Mesendoderm (in vitro differentiated cells): ENCODE results near the gene RLBP1.

Source experiments
- DNase-seq: peaks from one replicate; pipeline ENCODE4 v3.0.0; 2013
- H2AK5ac ChIP-seq: 2 replicates; pipeline ENCODE4 v1.6.1; 2013; ENCODE audit warnings: low read length, inconsistent platforms
- H2BK120ac ChIP-seq: 2 replicates; pipeline ENCODE4 v1.6.1; 2013; ENCODE audit warnings: low read depth, mild to moderate bottlenecking, low read length, moderate library complexity, mixed read lengths
- H2BK15ac ChIP-seq: replicated peaks from 2 replicates; pipeline ENCODE4 v1.6.1; 2013; ENCODE audit warnings: low read depth, mild to moderate bottlenecking, moderate library complexity
- H2BK5ac ChIP-seq: 2 replicates; pipeline ENCODE4 v1.6.1; 2013; ENCODE audit warnings: low read length, inconsistent platforms
- H3K18ac ChIP-seq: 2 replicates; pipeline ENCODE4 v1.6.1; 2013; ENCODE audit warnings: mild to moderate bottlenecking, low read length, mixed read lengths
- H3K23ac ChIP-seq: one replicate; pipeline ENCODE4 v1.6.1; 2013; ENCODE audit warnings: low read length
- H3K27ac ChIP-seq: 2 replicates; pipeline ENCODE4 v1.5.1; 2013; ENCODE audit warnings: low read depth, mild to moderate bottlenecking, inconsistent platforms, low read length, moderate library complexity
- H3K27me3 ChIP-seq: 2 replicates; pipeline ENCODE4 v1.6.1; 2013; ENCODE audit warnings: low read length, control low read depth, mild to moderate bottlenecking, inconsistent platforms; ENCODE audit not compliant: insufficient read depth, poor library complexity
- H3K36me3 ChIP-seq: 2 replicates; pipeline ENCODE4 v1.6.1; 2013; ENCODE audit warnings: low read length, inconsistent platforms; ENCODE audit not compliant: control insufficient read depth, insufficient read depth
- H3K4ac ChIP-seq: one replicate; pipeline ENCODE4 v1.6.1; 2013; ENCODE audit warnings: low read depth, mild to moderate bottlenecking, low read length, moderate library complexity
- H3K4me1 ChIP-seq: 2 replicates; pipeline ENCODE4 v1.6.1; 2013; ENCODE audit warnings: low read depth, low read length, inconsistent platforms; ENCODE audit not compliant: control insufficient read depth
- H3K4me2 ChIP-seq: 2 replicates; pipeline ENCODE4 v1.6.1; 2013; ENCODE audit warnings: low read length
- H3K4me3 ChIP-seq: 2 replicates; pipeline ENCODE4 v1.5.1; 2013; ENCODE audit warnings: mild to moderate bottlenecking, low read length
- H3K56ac ChIP-seq: one replicate; pipeline ENCODE4 v1.6.1; 2013; ENCODE audit warnings: low read length
- H3K79me1 ChIP-seq: 2 replicates; pipeline ENCODE4 v1.6.1; 2013; ENCODE audit warnings: low read length, inconsistent platforms
- H3K79me2 ChIP-seq: 2 replicates; pipeline ENCODE4 v1.6.1; 2013; ENCODE audit warnings: mild to moderate bottlenecking, low read length; ENCODE audit not compliant: control insufficient read depth, insufficient read depth
- H3K9ac ChIP-seq: 2 replicates; pipeline ENCODE4 v1.6.1; 2013; ENCODE audit warnings: low read length, inconsistent platforms
- H4K5ac ChIP-seq: one replicate; pipeline ENCODE4 v1.6.1; 2013; ENCODE audit warnings: low read length
- H4K8ac ChIP-seq: one replicate; pipeline ENCODE4 v1.6.1; 2013; ENCODE audit warnings: low read depth, mild to moderate bottlenecking, control low read depth, low read length, moderate library complexity
- WGBS: extraction: QIAGEN DNeasy Blood & Tissue Kit; methylation state at CpG from one replicate; pipeline ENCODE4 v1.1.7; 2013; ENCODE audit warnings: low lambda C conversion rate, missing lambda C conversion rate; ENCODE audit not compliant: insufficient coverage; ENCODE audit errors: extremely low coverage; 5-methylcytosine and 5-hydroxymethylcytosine counted together

RLBP1 gene

GRCh38 chr15:89198196-89198595 lies 23.2 kb downstream of the RLBP1 start:
- Histone ChIP-seq H2BK15ac (no peak overlapping the region), H3K27ac (no peak overlapping the region), H3K79me1 (no peaks in the 10 kb centered on the region), H3K9ac (no peak overlapping the region), H3K4me1 (peaks cover 12% of the 10 kb centered on the region), H4K8ac (no peak overlapping the region), H3K4me3 (no peak overlapping the region), H2AK5ac (no peak overlapping the region), H3K79me2 (no peaks in the 10 kb centered on the region), H2BK120ac (no peak overlapping the region), H3K18ac (no peak overlapping the region), H4K5ac (no peak overlapping the region), H3K56ac (no peak overlapping the region), H3K4me2 (no peak overlapping the region), H3K27me3 (no peaks in the 10 kb centered on the region), H2BK5ac (no peak overlapping the region), H3K36me3 (no peaks in the 10 kb centered on the region), H3K4ac (no peak overlapping the region), H3K23ac (no peak overlapping the region)
- no CpG with 5 or more reads among the region's 2 CpGs for WGBS
- DNase-seq: no peak

- H4K5ac ChIP-seq: no peak overlapping the region
- peaks cover 12% of the 10 kb centered on the region for H3K4me1 ChIP-seq
- no CpG with 5 or more reads among the region's 4 CpGs for WGBS
- H3K4me2 ChIP-seq: no peak overlapping the region
- no peaks in the 10 kb centered on the region for H3K27me3 ChIP-seq
- no peak overlapping the region for H2BK120ac ChIP-seq
- H3K18ac ChIP-seq: no peak overlapping the region
- no peaks in the 10 kb centered on the region for H3K36me3 ChIP-seq
- H3K56ac ChIP-seq: peak overlapping the region; percentile 26
- H3K4ac ChIP-seq: no peak overlapping the region
- H3K4me3 ChIP-seq: no peak overlapping the region
- no peaks in the 10 kb centered on the region for H3K79me1 ChIP-seq
- H4K8ac ChIP-seq: no peak overlapping the region
- no peak overlapping the region for H2BK5ac ChIP-seq
- peak; percentile 75 for DNase-seq
- H3K79me2 ChIP-seq: no peaks in the 10 kb centered on the region
- H3K27ac ChIP-seq: peak overlapping the region; percentile 4
- no peak overlapping the region for H3K9ac ChIP-seq
- no peak overlapping the region for H2AK5ac ChIP-seq
- no peak overlapping the region for H2BK15ac ChIP-seq
- H3K23ac ChIP-seq: no peak overlapping the region
These were observed 23.8 kb downstream of the RLBP1 start for GRCh38 chr15:89197503-89197971.

GRCh38 chr15:89196994-89197393 lies 24.4 kb downstream of the RLBP1 start:
- no peak overlapping the region for H3K27ac ChIP-seq

GRCh38 chr15:89196241-89196640 lies 25.1 kb downstream of the RLBP1 start:
- H3K27me3 ChIP-seq: no peaks in the 10 kb centered on the region
- no peak for DNase-seq
- no peak overlapping the region for H3K4me2 ChIP-seq
- no peaks in the 10 kb centered on the region for H3K79me1 ChIP-seq
- no peak overlapping the region for H2BK5ac ChIP-seq
- H3K23ac ChIP-seq: no peak overlapping the region
- H3K4me1 ChIP-seq: peaks cover 12% of the 10 kb centered on the region
- no peak overlapping the region for H4K8ac ChIP-seq
- no peak overlapping the region for H4K5ac ChIP-seq
- H3K18ac ChIP-seq: no peak overlapping the region
- WGBS: no CpG with 5 or more reads among the region's 6 CpGs
- no peak overlapping the region for H2BK120ac ChIP-seq
- H3K36me3 ChIP-seq: no peaks in the 10 kb centered on the region
- no peak overlapping the region for H3K4me3 ChIP-seq
- no peak overlapping the region for H2AK5ac ChIP-seq
- no peaks in the 10 kb centered on the region for H3K79me2 ChIP-seq
- no peak overlapping the region for H2BK15ac ChIP-seq
- no peak overlapping the region for H3K56ac ChIP-seq
- no peak overlapping the region for H3K27ac ChIP-seq
- H3K4ac ChIP-seq: no peak overlapping the region
- H3K9ac ChIP-seq: no peak overlapping the region

More at GRCh38 chr15:89196994-89197393, 24.4 kb downstream of the RLBP1 start:
- H2BK15ac ChIP-seq: no peak overlapping the region
- H2BK120ac ChIP-seq: no peak overlapping the region
- no peak overlapping the region for H3K4me2 ChIP-seq
- no peak overlapping the region for H4K5ac ChIP-seq
- H3K23ac ChIP-seq: no peak overlapping the region
- no peaks in the 10 kb centered on the region for H3K36me3 ChIP-seq
- H3K27me3 ChIP-seq: no peaks in the 10 kb centered on the region
- no peak overlapping the region for H2BK5ac ChIP-seq
- no CpG with 5 or more reads among the region's 7 CpGs for WGBS
- no peak overlapping the region for H3K18ac ChIP-seq
- H3K79me1 ChIP-seq: no peaks in the 10 kb centered on the region
- H2AK5ac ChIP-seq: no peak overlapping the region
- no peak overlapping the region for H3K4ac ChIP-seq
- H3K56ac ChIP-seq: no peak overlapping the region
- H3K79me2 ChIP-seq: no peaks in the 10 kb centered on the region
- H3K9ac ChIP-seq: no peak overlapping the region
- H3K4me3 ChIP-seq: no peak overlapping the region
- H3K4me1 ChIP-seq: peaks cover 12% of the 10 kb centered on the region
- no peak for DNase-seq
- H4K8ac ChIP-seq: no peak overlapping the region

- Histone ChIP-seq H4K8ac (no peak overlapping the region), H3K18ac (no peak overlapping the region), H3K36me3 (no peaks in the 10 kb centered on the region), H3K27ac (no peak overlapping the region), H3K4me1 (peaks cover 12% of the 10 kb centered on the region), H3K4ac (no peak overlapping the region), H3K27me3 (no peaks in the 10 kb centered on the region), H2AK5ac (no peak overlapping the region), H3K79me2 (no peaks in the 10 kb centered on the region), H3K4me3 (no peak overlapping the region), H2BK15ac (no peak overlapping the region), H3K4me2 (no peak overlapping the region), H3K9ac (no peak overlapping the region), H2BK5ac (no peak overlapping the region), H3K56ac (no peak overlapping the region), H2BK120ac (no peak overlapping the region), H3K23ac (no peak overlapping the region), H4K5ac (no peak overlapping the region), H3K79me1 (no peaks in the 10 kb centered on the region)
- WGBS: no CpG with 5 or more reads among the region's 8 CpGs
- no peak for DNase-seq
These were observed 25.5 kb downstream of the RLBP1 start for GRCh38 chr15:89195836-89196235.

- Histone ChIP-seq H2BK5ac (no peak overlapping the region), H3K4me2 (no peak overlapping the region), H3K4me3 (no peak overlapping the region), H3K9ac (no peak overlapping the region), H3K56ac (no peak overlapping the region), H3K4me1 (peaks cover 12% of the 10 kb centered on the region), H2AK5ac (no peak overlapping the region), H4K8ac (no peak overlapping the region), H3K18ac (no peak overlapping the region), H3K4ac (no peak overlapping the region), H4K5ac (no peak overlapping the region), H2BK15ac (no peak overlapping the region), H3K79me2 (no peaks in the 10 kb centered on the region), H3K79me1 (no peaks in the 10 kb centered on the region), H3K27ac (no peak overlapping the region), H3K27me3 (no peaks in the 10 kb centered on the region), H3K36me3 (no peaks in the 10 kb centered on the region), H2BK120ac (no peak overlapping the region), H3K23ac (no peak overlapping the region)
- WGBS: no CpG with 5 or more reads among the region's 4 CpGs
- no peak for DNase-seq
These were observed 26.8 kb downstream of the RLBP1 start for GRCh38 chr15:89194608-89195007.
